HG02884 (cell line): Measurements from ENCODE around the gene HCST.

Source experiments
- ATAC-seq: cut with Tn5 transposase; IDR thresholded peaks from one replicate; pipeline ENCODE4 v1.9.1; 2021; ENCODE audit warnings: mild to moderate bottlenecking, moderate library complexity; ENCODE audit not compliant: unreplicated experiment

The HCST gene

DNA sequence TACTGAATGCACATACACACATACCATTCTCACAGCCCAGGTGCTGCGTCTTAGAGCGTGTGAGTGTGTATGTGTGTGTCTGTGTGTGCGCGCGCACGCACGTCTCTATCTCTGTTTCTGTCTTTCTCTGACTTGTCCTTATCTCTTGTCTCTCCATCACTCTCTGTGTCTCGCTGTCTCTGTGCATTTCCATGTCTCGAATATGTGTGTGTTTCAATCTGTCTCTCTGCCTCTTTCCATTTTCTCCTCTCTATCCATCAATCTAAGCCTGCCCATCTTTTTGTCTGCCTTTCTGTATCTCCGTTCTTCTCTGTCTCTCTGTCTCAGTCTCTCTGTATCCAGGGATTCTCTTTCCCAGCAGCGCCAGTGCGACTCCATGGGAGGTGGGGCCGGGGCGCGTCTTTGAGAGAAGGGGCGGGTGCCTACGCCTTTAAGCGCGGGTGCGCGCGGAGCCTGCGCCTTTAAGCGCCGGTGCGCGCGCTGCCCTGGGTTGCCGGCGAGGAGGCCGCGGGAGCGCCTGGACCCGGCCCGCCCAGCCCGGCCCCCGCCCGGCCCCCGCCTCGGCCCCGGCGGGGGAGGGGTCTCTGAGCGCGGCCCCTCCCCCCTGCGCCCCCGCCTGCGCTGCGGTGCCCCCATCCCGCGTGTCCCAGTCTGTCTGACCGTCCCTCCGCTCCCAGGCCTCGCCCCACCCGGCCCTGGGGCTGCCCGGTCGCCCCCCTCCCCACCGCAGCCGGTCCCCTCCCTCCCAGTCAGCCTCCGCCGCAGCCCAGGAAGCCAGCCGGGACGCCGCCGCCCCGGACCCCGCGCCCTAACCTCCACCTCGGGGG lies 33.8 kb downstream of the HCST start, which contains the start of gene LRFN3:
Gene LRFN3 (plus strand): TSS at position 464 of the 827 bp plus-strand sequence. CDS start 3,052 bp downstream, outside the sequence.
- no peak for ATAC-seq

DNA sequence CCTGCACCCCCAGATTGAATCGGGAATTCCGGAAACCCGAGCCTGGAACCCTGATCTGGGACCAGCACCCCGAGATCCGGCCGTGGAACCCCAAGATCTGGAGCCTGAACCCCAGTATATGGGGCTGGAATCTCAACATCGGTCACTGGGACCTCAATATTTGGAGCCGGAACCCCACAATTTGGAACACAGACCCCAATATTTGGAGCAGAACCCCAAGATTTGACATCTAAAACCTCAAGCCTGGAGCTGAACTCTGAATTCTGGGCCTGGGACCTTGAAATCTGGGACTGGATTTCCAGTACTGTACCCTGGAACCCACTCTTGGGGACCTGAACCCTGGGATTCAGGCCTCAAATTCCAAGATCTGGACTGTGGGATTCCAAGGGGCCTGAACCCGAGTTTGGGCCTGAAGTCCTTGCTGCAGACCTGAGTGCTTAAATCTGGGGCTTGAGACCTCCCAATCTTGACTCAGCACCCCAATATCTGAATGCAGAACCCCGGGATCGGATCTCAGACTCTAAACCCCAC lies 34.5 kb downstream of the HCST start:
- ATAC-seq = no peak

DNA sequence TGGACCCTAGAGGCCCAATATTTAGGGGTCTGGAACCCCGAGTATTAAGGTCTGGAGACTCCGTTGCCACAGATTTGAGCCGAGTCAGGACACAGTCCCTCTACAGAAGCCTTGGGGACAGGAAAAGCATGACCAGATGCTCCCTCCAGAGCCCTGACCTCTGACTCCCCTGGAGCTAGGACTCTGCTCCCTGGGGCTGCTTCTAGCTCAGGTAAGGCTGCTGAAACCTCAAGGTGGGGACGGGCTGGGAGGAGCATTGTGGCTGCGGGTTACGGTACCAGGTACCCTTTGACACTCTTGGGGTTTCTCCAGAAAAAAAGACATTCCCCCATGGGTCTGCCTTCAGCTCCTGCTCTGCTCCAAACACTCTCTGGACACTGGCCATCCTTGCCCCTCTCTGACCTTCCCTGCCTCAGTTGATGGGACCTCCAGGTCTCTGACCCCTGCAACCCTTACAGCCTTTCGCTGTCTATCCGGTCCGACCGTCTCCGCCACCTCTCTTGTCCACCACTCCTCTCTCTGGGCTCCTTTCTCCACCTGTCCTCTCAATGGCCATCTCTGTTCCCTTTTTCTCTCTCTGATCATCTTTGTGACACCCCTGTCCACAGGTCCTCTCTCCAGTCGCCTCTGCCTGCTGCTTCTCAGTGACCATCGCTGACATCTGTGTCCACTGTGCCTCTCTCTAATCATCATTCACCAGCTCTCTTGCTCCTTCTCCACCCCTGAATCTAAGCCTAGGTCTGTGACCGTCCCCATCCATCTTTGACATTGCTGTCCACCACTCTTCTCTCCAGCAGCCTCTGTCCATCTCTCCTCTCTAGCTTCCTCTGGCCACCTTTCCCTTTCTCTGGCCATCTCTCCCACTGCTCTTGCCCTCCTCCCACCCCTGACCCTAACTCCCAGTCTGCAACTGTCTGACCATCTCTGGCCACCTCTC lies 35.3 kb downstream of the HCST start:
- no peak for ATAC-seq

DNA sequence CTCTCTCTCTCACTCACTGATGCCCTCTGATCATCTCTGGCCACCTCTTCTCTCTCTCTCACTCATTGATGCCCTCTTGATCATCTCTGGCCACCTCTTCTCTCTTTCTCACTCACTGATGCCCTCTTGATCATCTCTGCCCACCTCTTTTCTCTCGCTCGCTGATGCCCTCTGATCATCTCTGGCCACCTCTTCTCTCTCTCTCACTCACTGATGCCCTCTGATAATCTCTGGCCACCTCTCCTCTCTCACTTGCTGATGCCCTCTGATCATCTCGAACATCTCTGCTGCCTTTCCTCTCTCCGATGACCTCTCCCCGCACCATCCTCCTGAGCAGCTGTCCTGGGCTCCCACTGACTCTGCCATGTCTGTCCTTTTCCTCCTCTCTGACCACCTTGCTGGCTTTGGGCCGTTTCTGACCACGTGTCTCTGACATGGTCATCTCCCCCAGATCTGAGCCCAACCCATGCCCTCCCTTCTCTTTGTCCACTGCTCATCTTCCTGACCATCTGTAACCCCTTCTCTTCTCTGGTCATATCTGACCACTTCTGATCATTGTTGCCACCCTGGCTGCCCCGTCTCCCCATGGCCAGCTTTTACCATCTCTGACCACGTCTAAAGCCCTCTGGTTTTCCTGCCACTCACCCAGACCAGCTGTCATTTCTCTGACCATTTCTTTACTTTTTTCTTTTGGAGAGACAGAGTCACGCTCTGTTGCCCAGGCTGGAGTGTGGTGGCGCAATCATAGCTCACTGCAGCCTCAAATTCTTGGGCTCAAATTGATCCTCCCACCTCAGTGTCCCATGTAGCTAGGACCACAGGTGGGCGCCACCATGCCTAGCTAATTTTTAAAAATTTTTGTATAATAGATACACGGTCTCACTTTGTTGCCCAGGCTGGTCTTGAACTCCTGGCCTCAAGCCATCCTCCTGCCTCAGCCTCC lies 36.2 kb downstream of the HCST start:
- ATAC-seq = no peak

DNA sequence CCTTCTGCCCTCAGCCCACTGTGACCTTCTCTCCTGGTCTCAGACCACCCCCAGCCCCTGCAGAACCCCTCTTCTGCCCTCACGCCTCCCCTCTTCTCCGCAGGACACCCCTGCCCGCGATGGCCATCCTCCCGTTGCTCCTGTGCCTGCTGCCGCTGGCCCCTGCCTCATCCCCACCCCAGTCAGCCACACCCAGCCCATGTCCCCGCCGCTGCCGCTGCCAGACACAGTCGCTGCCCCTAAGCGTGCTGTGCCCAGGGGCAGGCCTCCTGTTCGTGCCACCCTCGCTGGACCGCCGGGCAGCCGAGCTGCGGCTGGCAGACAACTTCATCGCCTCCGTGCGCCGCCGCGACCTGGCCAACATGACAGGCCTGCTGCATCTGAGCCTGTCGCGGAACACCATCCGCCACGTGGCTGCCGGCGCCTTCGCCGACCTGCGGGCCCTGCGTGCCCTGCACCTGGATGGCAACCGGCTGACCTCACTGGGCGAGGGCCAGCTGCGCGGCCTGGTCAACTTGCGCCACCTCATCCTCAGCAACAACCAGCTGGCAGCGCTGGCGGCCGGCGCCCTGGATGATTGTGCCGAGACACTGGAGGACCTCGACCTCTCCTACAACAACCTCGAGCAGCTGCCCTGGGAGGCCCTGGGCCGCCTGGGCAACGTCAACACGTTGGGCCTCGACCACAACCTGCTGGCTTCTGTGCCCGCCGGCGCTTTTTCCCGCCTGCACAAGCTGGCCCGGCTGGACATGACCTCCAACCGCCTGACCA lies 37.2 kb downstream of the HCST start:
- ATAC-seq = no peak

DNA sequence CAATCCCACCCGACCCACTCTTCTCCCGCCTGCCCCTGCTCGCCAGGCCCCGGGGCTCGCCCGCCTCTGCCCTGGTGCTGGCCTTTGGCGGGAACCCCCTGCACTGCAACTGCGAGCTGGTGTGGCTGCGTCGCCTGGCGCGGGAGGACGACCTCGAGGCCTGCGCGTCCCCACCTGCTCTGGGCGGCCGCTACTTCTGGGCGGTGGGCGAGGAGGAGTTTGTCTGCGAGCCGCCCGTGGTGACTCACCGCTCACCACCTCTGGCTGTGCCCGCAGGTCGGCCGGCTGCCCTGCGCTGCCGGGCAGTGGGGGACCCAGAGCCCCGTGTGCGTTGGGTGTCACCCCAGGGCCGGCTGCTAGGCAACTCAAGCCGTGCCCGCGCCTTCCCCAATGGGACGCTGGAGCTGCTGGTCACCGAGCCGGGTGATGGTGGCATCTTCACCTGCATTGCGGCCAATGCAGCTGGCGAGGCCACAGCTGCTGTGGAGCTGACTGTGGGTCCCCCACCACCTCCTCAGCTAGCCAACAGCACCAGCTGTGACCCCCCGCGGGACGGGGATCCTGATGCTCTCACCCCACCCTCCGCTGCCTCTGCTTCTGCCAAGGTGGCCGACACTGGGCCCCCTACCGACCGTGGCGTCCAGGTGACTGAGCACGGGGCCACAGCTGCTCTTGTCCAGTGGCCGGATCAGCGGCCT lies 37.9 kb downstream of the HCST start:
- ATAC-seq = no peak

DNA sequence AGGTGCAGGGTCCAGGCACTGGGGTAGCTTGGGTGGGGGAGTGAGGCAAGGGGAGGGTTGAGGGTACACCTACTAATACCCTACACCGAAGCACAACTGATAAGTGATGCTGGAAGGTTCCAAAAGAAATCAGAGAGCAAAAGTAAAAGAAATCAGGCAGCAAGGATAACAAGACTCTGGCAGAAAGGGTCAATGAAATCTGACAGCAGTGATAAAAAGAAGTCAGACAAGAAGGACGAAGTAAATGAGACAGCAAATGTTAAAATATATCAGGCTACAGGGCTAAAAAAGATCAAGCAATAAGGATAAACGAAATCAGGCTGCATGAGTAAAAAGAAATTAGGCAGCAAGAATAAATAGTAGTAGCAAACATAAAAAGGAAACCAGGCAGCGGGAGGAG lies 38.5 kb downstream of the HCST start:
- ATAC-seq = no peak

DNA sequence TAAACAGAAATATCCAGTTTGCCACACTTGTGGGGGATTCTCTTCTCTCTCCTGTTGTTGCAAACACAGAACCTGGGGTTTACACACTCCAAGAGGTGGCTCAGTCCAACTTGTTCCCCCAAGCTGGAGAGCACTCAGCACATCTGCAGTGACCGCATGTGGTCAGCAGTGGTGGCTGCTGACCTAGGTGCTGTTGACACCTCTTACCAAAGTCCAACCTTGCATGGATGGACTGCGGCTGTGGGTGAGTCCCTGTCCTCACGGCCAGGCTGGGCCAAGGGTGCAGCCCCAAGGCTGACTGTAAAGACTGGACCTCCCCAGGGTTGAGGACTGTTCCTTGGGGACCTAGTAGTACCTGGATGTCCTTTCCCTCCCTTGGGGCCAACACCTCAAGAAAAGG lies 39.9 kb downstream of the HCST start:
- ATAC-seq = no peak

DNA sequence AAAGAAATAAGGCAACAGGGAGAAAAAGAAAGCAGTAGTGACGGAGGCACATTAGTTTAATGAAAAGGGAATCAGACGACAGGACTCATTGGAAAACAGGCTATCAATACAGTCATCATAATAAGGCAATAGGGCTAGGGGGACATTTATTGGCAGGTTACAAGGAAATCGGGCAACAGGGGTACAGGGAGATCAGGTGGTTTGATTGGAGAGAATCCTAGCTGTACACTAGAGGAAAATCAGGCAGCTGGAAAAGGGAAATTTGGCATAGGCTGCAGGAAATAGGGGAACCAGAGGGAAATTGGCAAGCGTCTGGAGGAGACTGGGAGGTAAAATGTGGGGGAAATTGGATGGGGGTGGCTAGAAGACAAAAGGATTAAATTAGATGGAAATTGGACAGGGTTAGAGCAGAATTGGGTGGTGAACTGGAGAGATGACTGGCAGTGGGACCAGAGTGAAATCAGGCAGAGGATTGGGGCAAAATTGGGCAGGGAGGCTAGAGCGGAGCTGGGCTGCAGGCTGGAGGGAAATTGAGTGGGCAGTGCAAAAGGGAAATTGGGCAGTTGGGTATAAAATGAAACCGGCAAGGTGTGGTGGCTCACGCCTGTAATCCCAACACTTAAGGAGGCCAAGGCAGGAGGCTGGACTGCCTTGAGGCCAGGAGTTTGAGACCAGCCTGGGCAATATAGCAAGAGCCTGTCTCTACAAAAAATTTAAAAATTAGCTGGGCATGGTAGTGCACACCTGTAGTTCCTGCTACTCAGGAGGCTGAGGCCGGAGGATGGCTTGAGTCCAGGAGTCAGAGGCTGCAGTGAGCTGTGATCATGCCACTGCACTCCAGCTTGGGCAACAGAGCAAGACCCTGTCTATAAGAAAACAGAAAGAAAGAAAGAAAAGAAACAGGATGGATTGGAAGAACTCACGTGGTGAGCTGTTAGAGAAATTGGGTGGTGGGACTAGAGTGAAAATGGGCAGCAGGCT lies 41.3 kb downstream of the HCST start:
- ATAC-seq = no peak

DNA sequence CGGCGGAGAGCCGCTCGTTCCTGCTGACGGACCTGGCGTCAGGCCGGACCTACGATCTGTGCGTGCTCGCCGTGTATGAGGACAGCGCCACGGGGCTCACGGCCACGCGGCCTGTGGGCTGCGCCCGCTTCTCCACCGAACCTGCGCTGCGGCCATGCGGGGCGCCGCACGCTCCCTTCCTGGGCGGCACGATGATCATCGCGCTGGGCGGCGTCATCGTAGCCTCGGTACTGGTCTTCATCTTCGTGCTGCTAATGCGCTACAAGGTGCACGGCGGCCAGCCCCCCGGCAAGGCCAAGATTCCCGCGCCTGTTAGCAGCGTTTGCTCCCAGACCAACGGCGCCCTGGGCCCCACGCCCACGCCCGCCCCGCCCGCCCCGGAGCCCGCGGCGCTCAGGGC lies 42.2 kb downstream of the HCST start:
- ATAC-seq = no peak

DNA sequence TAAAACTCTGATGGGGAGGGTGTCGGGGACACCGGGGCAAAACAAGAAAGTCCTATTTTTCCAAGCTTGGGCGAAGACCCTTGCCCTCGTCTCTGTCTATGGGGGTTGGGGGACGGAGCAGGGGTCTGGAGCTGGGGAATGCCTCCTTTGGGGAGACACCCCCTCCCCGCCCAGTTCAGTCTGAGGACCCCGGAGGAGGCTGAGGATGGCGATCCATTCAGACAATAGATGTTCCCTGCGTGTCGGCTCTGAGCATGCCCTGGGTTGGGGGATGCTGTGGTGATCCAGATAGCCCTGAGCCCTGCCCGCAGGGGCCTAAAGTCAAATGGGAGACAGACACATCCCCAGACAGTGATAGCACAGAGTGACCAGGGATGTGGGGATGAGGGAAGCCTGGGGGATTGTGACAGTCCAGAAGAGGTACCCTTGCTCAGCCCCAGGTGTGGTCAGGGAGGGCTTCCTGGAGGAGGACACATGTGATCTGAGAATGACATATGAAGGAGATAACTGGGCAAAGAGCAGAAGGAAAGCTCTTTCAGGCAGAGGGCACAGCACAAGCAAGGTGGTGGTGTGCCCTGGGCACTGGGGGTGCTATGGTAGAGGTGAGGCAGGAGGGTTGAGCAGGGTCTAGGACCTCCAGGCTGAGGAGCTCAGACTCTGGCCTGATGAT lies 42.9 kb downstream of the HCST start:
- no peak for ATAC-seq

DNA sequence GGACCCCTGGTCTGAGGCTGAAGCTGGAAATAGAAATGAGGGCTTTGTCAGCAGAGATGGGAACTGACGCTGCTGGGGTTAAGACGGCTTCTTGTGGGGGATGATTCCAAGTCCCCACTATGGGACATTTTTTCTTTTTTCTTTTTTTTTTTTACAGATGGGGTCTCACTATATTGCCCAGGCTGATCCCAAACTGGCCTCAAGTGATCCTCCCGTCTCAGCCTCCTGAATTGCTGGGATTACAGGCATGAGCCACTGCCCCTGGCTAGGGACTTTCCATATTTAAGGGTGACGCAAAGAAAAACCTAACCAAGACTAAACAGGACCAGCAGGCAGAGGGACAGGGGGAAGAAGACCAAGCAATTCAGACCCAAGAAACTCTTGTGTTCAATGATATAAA lies 43.9 kb downstream of the HCST start:
- ATAC-seq = no peak

DNA sequence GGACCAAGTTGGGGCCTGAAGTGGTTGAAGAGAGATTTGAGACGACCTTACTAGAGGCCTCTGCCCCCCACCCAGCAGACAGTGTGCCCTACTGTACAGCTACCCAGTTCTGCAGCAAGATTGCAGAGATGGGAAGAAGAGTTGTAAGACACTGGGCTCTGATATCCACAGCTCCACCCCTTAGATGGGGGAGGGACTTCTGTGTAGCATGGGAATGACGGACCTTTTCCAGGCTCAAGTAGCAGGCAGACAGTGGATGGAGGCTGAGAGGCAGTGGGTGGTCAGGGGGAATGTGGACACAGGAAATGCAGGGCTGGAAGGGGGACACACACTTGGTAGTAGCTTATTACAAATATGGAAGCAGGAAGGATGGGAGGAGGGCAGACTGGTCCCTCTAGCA lies 46.8 kb downstream of the HCST start:
- ATAC-seq = no peak
